WTC11 (cell line): Measurements from ENCODE around the gene ROBO4. TPM values are rescaled to one million over a fixed set of nuclear protein-coding genes. Genes with fewer than 3 reads are reported as not detected.

Source experiments
- ATAC-seq: fragments of 200-7000 bp; cut with Tn5 transposase; 2 replicates; pipeline ENCODE4 v1.10.0; 2021; ENCODE audit warnings: mild to moderate bottlenecking, moderate library complexity
- CTCF ChIA-PET: fragments of 300-600 bp; sonication (Branson Sonifier 250); formaldehyde crosslinking; loops from one replicate; lab custom pipeline; 2021; ENCODE audit warnings: antibody characterized with exemption; lab: Charles Lee
- POLR2A ChIA-PET: fragments of 350-600 bp; sonication (Branson Sonifier 250); formaldehyde crosslinking; loops from one replicate; lab custom pipeline; 2021; ENCODE audit warnings: antibody characterized with exemption; lab: Charles Lee
- DNase-seq: peaks from one replicate; pipeline ENCODE4 v3.0.0; 2021; ENCODE audit warnings: low spot score
- H3K27ac Mint-ChIP-seq: 2 replicates; pipeline ENCODE4 v1.8.0; 2021; ENCODE audit warnings: mixed read lengths
- H3K27me3 Mint-ChIP-seq: 2 replicates; pipeline ENCODE4 v1.8.0; 2021; ENCODE audit warnings: low read depth, mild to moderate bottlenecking, moderate library complexity, mixed read lengths
- H3K36me3 Mint-ChIP-seq: 2 replicates; pipeline ENCODE4 v1.8.0; 2021; ENCODE audit warnings: mixed read lengths
- H3K4me1 Mint-ChIP-seq: 2 replicates; pipeline ENCODE4 v1.8.0; 2022; ENCODE audit warnings: mixed read lengths
- H3K4me3 Mint-ChIP-seq: 2 replicates; pipeline ENCODE4 v1.8.0; 2021; ENCODE audit warnings: mild to moderate bottlenecking, moderate library complexity, mixed read lengths
- H3K9me3 Mint-ChIP-seq: 2 replicates; pipeline ENCODE4 v1.8.0; 2021; ENCODE audit warnings: mixed read lengths
- ATF1 ChIP-seq: sonication (generic); formaldehyde crosslinking; IDR thresholded peaks from 2 replicates; pipeline ENCODE4 v1.8.1; 2023; ENCODE audit warnings: mild to moderate bottlenecking, moderate library complexity, missing genetic modification reagents
- ATF3 ChIP-seq: sonication (generic); formaldehyde crosslinking; conservative IDR thresholded peaks from 2 replicates; pipeline ENCODE4 v1.8.1; 2022; ENCODE audit warnings: mild to moderate bottlenecking, missing genetic modification reagents
- CREB1 ChIP-seq: sonication (generic); formaldehyde crosslinking; IDR thresholded peaks from 2 replicates; pipeline ENCODE4 v1.8.0; 2023; ENCODE audit warnings: mild to moderate bottlenecking, missing genetic modification reagents
- ETV6 ChIP-seq: sonication (generic); formaldehyde crosslinking; IDR thresholded peaks from 2 replicates; pipeline ENCODE4 v1.8.1; 2022; ENCODE audit warnings: mild to moderate bottlenecking, missing genetic modification reagents
- FOXJ3 ChIP-seq: sonication (generic); formaldehyde crosslinking; IDR thresholded peaks from 2 replicates; pipeline ENCODE4 v1.9.0; 2021; ENCODE audit warnings: missing genetic modification reagents, mild to moderate bottlenecking, borderline replicate concordance
- FOXK1 ChIP-seq: sonication (generic); formaldehyde crosslinking; IDR thresholded peaks from 2 replicates; pipeline ENCODE4 v1.8.0; 2022; ENCODE audit warnings: mild to moderate bottlenecking, moderate library complexity, missing genetic modification reagents
- JAZF1 ChIP-seq: fragments of 250-450 bp; sonication (Bioruptor Pico); IDR thresholded peaks from 2 replicates; pipeline ENCODE4 v1.9.0; 2021; ENCODE audit warnings: moderate library complexity, mild to moderate bottlenecking, inconsistent platforms
- KAT7 ChIP-seq: sonication (generic); formaldehyde crosslinking; IDR thresholded peaks from 2 replicates; pipeline ENCODE4 v1.8.1; 2023; ENCODE audit warnings: missing genetic modification reagents, mild to moderate bottlenecking, borderline replicate concordance
- NR1H2 ChIP-seq: sonication (generic); formaldehyde crosslinking; IDR thresholded peaks from 2 replicates; pipeline ENCODE4 v1.9.0; 2021; ENCODE audit warnings: mild to moderate bottlenecking, moderate library complexity, missing genetic modification reagents
- PRRX2 ChIP-seq: fragments of 250-450 bp; sonication (Bioruptor Pico); IDR thresholded peaks from 2 replicates; pipeline ENCODE4 v1.8.0; 2021; ENCODE audit warnings: mild to moderate bottlenecking
- SP1 ChIP-seq: sonication (generic); formaldehyde crosslinking; conservative IDR thresholded peaks from 2 replicates; pipeline ENCODE4 v1.8.1; 2022; ENCODE audit warnings: missing genetic modification reagents
- TCF7 ChIP-seq: sonication (generic); formaldehyde crosslinking; IDR thresholded peaks from 2 replicates; pipeline ENCODE4 v1.8.0; 2022; ENCODE audit warnings: mild to moderate bottlenecking, low read depth, missing genetic modification reagents, moderate library complexity
- TP53 ChIP-seq: sonication (generic); formaldehyde crosslinking; IDR thresholded peaks from 2 replicates; pipeline ENCODE4 v1.8.1; 2023; ENCODE audit warnings: mild to moderate bottlenecking, missing genetic modification reagents
- ZBTB21 ChIP-seq: sonication (generic); formaldehyde crosslinking; IDR thresholded peaks from 2 replicates; pipeline ENCODE4 v1.8.1; 2023; ENCODE audit warnings: mild to moderate bottlenecking, missing genetic modification reagents, borderline replicate concordance
- ZBTB43 ChIP-seq: sonication (generic); formaldehyde crosslinking; IDR thresholded peaks from 2 replicates; pipeline ENCODE4 v1.8.1; 2023; ENCODE audit warnings: mild to moderate bottlenecking, missing genetic modification reagents
- ZNF512 ChIP-seq: sonication (generic); formaldehyde crosslinking; IDR thresholded peaks from 2 replicates; pipeline ENCODE4 v1.8.1; 2022; ENCODE audit warnings: missing genetic modification reagents, borderline replicate concordance
- total RNA-seq: library from RNA; stranded (reverse); gene quantifications from 3 replicates; pipeline ENCODE4 v1.2.3, GENCODE V29; 2021
- TF ChIP-seq, protein P1 (sequence below): sonication (generic); formaldehyde crosslinking; IDR thresholded peaks from 2 replicates; pipeline ENCODE4 v1.8.0; 2022; ENCODE audit warnings: mild to moderate bottlenecking, missing genetic modification reagents
- TF ChIP-seq, protein P2 (sequence below): sonication (generic); formaldehyde crosslinking; IDR thresholded peaks from 2 replicates; pipeline ENCODE4 v1.8.0; 2023; ENCODE audit warnings: missing genetic modification reagents

ROBO4 gene
- total RNA-seq, 1 experiment from 2014 or later, result 0.13 TPM

GRCh38 chr11:124839972-124840621, 57.6 kb downstream of the ROBO4 start:
- ATAC-seq (peak; percentile 3; the same call in 1 of the 2 replicates), DNase-seq (no peak)
- Mint-ChIP-seq H3K4me3 (peak overlapping the region; percentile 67), H3K36me3 (no peaks in the 10 kb centered on the region), H3K4me1 (peaks cover 36% of the 10 kb centered on the region), H3K27me3 (peaks cover 14% of the 10 kb centered on the region), H3K27ac (no peak overlapping the region), H3K9me3 (no peaks in the 10 kb centered on the region)
- ChIA-PET POLR2A (no interaction called here), CTCF (interaction anchor here (0.7 to 5.1 kb wide), 8 partner anchors 26 to 167 kb away, joined by 3 to 66 read pairs (median 23); partner anchors contain the start of genes ESAM, MSANTD2, ROBO3 and SIAE)
- no peak for TF ChIP-seq TCF7 (CRISPR knock-in tag)
- TF ChIP-seq, protein P1, sequence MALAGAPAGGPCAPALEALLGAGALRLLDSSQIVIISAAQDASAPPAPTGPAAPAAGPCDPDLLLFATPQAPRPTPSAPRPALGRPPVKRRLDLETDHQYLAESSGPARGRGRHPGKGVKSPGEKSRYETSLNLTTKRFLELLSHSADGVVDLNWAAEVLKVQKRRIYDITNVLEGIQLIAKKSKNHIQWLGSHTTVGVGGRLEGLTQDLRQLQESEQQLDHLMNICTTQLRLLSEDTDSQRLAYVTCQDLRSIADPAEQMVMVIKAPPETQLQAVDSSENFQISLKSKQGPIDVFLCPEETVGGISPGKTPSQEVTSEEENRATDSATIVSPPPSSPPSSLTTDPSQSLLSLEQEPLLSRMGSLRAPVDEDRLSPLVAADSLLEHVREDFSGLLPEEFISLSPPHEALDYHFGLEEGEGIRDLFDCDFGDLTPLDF (CRISPR knock-in tag), result no peak
- TF ChIP-seq ATF1 (CRISPR knock-in tag), result no peak
- no peak for TF ChIP-seq ZNF512 (CRISPR knock-in tag)
- TF ChIP-seq, protein P2, sequence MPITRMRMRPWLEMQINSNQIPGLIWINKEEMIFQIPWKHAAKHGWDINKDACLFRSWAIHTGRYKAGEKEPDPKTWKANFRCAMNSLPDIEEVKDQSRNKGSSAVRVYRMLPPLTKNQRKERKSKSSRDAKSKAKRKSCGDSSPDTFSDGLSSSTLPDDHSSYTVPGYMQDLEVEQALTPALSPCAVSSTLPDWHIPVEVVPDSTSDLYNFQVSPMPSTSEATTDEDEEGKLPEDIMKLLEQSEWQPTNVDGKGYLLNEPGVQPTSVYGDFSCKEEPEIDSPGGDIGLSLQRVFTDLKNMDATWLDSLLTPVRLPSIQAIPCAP (CRISPR knock-in tag), result no peak
- no peak for TF ChIP-seq PRRX2
- TF ChIP-seq FOXJ3 (CRISPR knock-in tag), result no peak
- TF ChIP-seq ZBTB21 (CRISPR knock-in tag), result no peak
- TF ChIP-seq NR1H2 (CRISPR knock-in tag), result no peak
- TF ChIP-seq ATF3 (CRISPR knock-in tag), result no peak
- TF ChIP-seq TP53, result no peak
- no peak for TF ChIP-seq JAZF1 (CRISPR knock-in tag)
- no peak for TF ChIP-seq ETV6 (CRISPR knock-in tag)
- TF ChIP-seq KAT7 (CRISPR knock-in tag), result no peak
- TF ChIP-seq FOXK1 (CRISPR knock-in tag), result no peak

GRCh38 chr11:124839128-124839971, 58.3 kb downstream of the ROBO4 start:
- Mint-ChIP-seq H3K27ac (no peak overlapping the region), H3K4me3 (peak overlapping the region; percentile 67), H3K9me3 (no peaks in the 10 kb centered on the region), H3K4me1 (peaks cover 30% of the 10 kb centered on the region), H3K27me3 (peaks cover 19% of the 10 kb centered on the region), H3K36me3 (no peaks in the 10 kb centered on the region)
- ChIA-PET POLR2A (no interaction called here), CTCF (interaction anchor here (0.6 to 5.1 kb wide), 12 partner anchors 27 to 170 kb away, joined by 3 to 66 read pairs (median 16); partner anchors contain the start of genes ESAM, MSANTD2, ROBO3 and SIAE)
- DNase-seq, result peak; percentile 54
- peak; percentile 26 for ATAC-seq
- TF ChIP-seq ZBTB43 (CRISPR knock-in tag) (no peak), SP1 (0 out of 2 replicates have a peak, but pooled peaks have one; percentile 5), CREB1 (CRISPR knock-in tag) (no peak)
